ENCODE data around the gene ST3GAL5.

GRCh38 chr2:85902496-85902895, 13.7 kb upstream of the ST3GAL5 start:
- no peak for TF ChIP-seq CTCF (conservative IDR thresholded peaks at IDR 0.05 in 1 of 2, IDR thresholded peaks at IDR 0.05 in 1 of 2; ENCODE audit: low read depth in 1 of 2, low read length in 2 of 2)
- TF ChIP-seq EZH2 (IDR thresholded peaks at IDR 0.05; ENCODE audit: low read length, missing control alignments): no peak

All from fibroblast of lung (primary cell).